ENCODE measurements around the gene TNIK. TPM values are rescaled to one million over a fixed set of nuclear protein-coding genes. Genes with fewer than 3 reads are reported as not detected.

The TNIK gene
- total and polyA plus RNA-seq, 4 donors: 3.7 to 9.8 (median 5.2) TPM

GRCh38 chr3:171149526-171150116, 310.6 kb downstream of the TNIK start:
- Histone ChIP-seq H3K4me1 (ENCODE audit: control insufficient read depth in 4 of 4, insufficient read depth in 4 of 4, low read length in 3 of 4) (no peaks in the 10 kb centered on the region), H3K9ac (ENCODE audit: low read depth in 1 of 2, low read length in 2 of 2) (no peak overlapping the region), H3K36me3 (ENCODE audit: control insufficient read depth in 4 of 4, insufficient read depth in 3 of 4, low read depth in 1 of 4, low read length in 3 of 4) (no peaks in the 10 kb centered on the region), H3K9me3 (ENCODE audit: control insufficient read depth in 4 of 4, low read length in 3 of 4) (no peaks in the 10 kb centered on the region), H3K27me3 (ENCODE audit: control insufficient read depth in 4 of 4, insufficient read depth in 4 of 4, low read length in 3 of 4) (no peaks in the 10 kb centered on the region), H3K27ac (ENCODE audit: low read depth in 1 of 2, low read length in 2 of 2) (no peak overlapping the region), H3K4me3 (ENCODE audit: low read depth in 1 of 3, low read length in 3 of 3) (no peak overlapping the region)
- 97% methylated on average over 7 of the region's 7 CpGs for WGBS
- no peak for TF ChIP-seq MAX (IDR thresholded peaks at IDR 0.05)
- DNase-seq (ENCODE audit: low spot score): no peak

GRCh38 chr3:171145798-171146197, 314.4 kb downstream of the TNIK start:
- Histone ChIP-seq H3K4me3 (ENCODE audit: low read depth in 1 of 3, low read length in 3 of 3) (no peak overlapping the region), H3K4me1 (ENCODE audit: control insufficient read depth in 4 of 4, insufficient read depth in 4 of 4, low read length in 3 of 4) (peaks cover 0 to 6% (median 3%) of the 10 kb centered on the region in 4 donors), H3K27me3 (ENCODE audit: control insufficient read depth in 4 of 4, insufficient read depth in 4 of 4, low read length in 3 of 4) (no peaks in the 10 kb centered on the region), H3K9ac (ENCODE audit: low read depth in 1 of 2, low read length in 2 of 2) (no peak overlapping the region), H3K9me3 (ENCODE audit: control insufficient read depth in 4 of 4, low read length in 3 of 4) (no peaks in the 10 kb centered on the region), H3K27ac (ENCODE audit: low read depth in 1 of 2, low read length in 2 of 2) (no peak overlapping the region), H3K36me3 (ENCODE audit: control insufficient read depth in 4 of 4, insufficient read depth in 3 of 4, low read depth in 1 of 4, low read length in 3 of 4) (no peaks in the 10 kb centered on the region)
- DNase-seq (ENCODE audit: low spot score): no peak
- TF ChIP-seq FOXA2 (IDR thresholded peaks at IDR 0.05): no peak
- no peak for TF ChIP-seq ATF3 (IDR thresholded peaks at IDR 0.05)
- no peak for TF ChIP-seq JUND (IDR thresholded peaks at IDR 0.05)
- no peak for TF ChIP-seq RAD21 (IDR thresholded peaks at IDR 0.05)
- TF ChIP-seq MAX (IDR thresholded peaks at IDR 0.05): no peak
- 98% methylated on average over 3 of the region's 3 CpGs for whole genome bisulfite sequencing

GRCh38 chr3:171142985-171143384, 317.2 kb downstream of the TNIK start:
- peak overlapping the region; percentile 49 to 52 for H3K27ac ChIP-seq (ENCODE audit: low read depth in 1 of 2, low read length in 2 of 2)
- 33% methylated on average over 5 of the region's 5 CpGs for WGBS
- H3K9me3 ChIP-seq (ENCODE audit: control insufficient read depth in 4 of 4, low read length in 3 of 4): no peaks in the 10 kb centered on the region
- no peak overlapping the region for H3K4me3 ChIP-seq (ENCODE audit: low read depth in 1 of 3, low read length in 3 of 3)
- no peak overlapping the region for H3K9ac ChIP-seq (ENCODE audit: low read depth in 1 of 2, low read length in 2 of 2)
- H3K36me3 ChIP-seq (ENCODE audit: control insufficient read depth in 4 of 4, insufficient read depth in 3 of 4, low read depth in 1 of 4, low read length in 3 of 4): no peaks in the 10 kb centered on the region
- no peak for TF ChIP-seq CTCF (IDR thresholded peaks at IDR 0.05; ENCODE audit: low read depth, low read length, missing input control)
- peak in 1 of 2 donors; percentile 69 for TF ChIP-seq EGR1 (IDR thresholded peaks at IDR 0.05; ENCODE audit: low read depth in 2 of 2)
- TF ChIP-seq RAD21 (IDR thresholded peaks at IDR 0.05): peak; percentile 47 to 59
- TF ChIP-seq ZBTB33 (IDR thresholded peaks at IDR 0.05): no peak
- TF ChIP-seq NR2F2 (IDR thresholded peaks at IDR 0.05): no peak
- peak; percentile 53 for TF ChIP-seq SP1 (IDR thresholded peaks at IDR 0.05)
- peak in 1 of 2 donors; percentile 18 for TF ChIP-seq GABPA (IDR thresholded peaks at IDR 0.05 in 1 of 2, conservative IDR thresholded peaks at IDR 0.05 in 1 of 2)
- TF ChIP-seq JUND (IDR thresholded peaks at IDR 0.05): peak; percentile 56 to 77
- peak; percentile 30 for TF ChIP-seq REST (IDR thresholded peaks at IDR 0.05)
- peak; percentile 55 to 60 for TF ChIP-seq HNF4A (conservative IDR thresholded peaks at IDR 0.05)
- TF ChIP-seq ATF3 (IDR thresholded peaks at IDR 0.05): no peak
- TF ChIP-seq FOXA1 (IDR thresholded peaks at IDR 0.05): no peak
- peak; percentile 59 for TF ChIP-seq YY1 (IDR thresholded peaks at IDR 0.05)
- peak; percentile 33 to 64 for TF ChIP-seq RXRA (IDR thresholded peaks at IDR 0.05)
- TF ChIP-seq HNF4G (IDR thresholded peaks at IDR 0.05): no peak
- TF ChIP-seq FOXA2 (IDR thresholded peaks at IDR 0.05): peak; percentile 10
- TF ChIP-seq TAF1 (conservative IDR thresholded peaks at IDR 0.05): no peak
- peak; percentile 44 for TF ChIP-seq MAX (IDR thresholded peaks at IDR 0.05)
- no peaks in the 10 kb centered on the region for H3K27me3 ChIP-seq (ENCODE audit: control insufficient read depth in 4 of 4, insufficient read depth in 4 of 4, low read length in 3 of 4)
- no peak for DNase-seq (ENCODE audit: low spot score)
- peaks cover 0 to 6% (median 3%) of the 10 kb centered on the region in 4 donors for H3K4me1 ChIP-seq (ENCODE audit: control insufficient read depth in 4 of 4, insufficient read depth in 4 of 4, low read length in 3 of 4)
